Measurements from ENCODE around the gene KRT9. TPM values are rescaled to one million over a fixed set of nuclear protein-coding genes. Genes with fewer than 3 reads are reported as not detected.

The KRT9 gene
- total and polyA plus RNA-seq, 2 donors (not counting 1 experiment from before 2014, with no cell fraction given) = not detected

DNA sequence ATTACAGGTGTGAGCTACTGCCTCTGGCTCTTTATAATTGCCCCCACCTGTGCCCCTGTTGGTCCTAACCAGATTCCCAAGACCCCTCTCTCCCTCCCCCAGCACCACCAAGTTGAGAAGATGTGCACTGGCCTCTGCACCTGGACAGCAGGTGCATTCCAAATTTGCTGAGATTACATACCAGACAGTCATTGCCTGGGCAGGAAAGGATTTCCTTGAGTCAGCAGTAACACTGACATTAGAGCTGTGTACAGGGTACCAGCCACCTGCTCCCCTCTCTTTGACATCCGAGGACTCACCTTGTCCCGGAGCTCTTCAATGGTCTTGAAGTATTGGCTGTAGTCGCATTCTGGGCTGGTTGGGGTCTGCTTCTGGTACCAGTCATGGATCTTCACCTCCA, 53.8 kb downstream of the KRT9 start:
- H3K27me3 ChIP-seq (ENCODE audit: control insufficient read depth, insufficient read depth, low read length) = no peaks in the 10 kb centered on the region
- H3K4me3 ChIP-seq (replicated peaks in 1 of 4; ENCODE audit: control extremely low read depth in 1 of 4, insufficient read depth in 1 of 4, low read depth in 3 of 4, low read length in 4 of 4) = no peak overlapping the region
- no peak for DNase-seq (ENCODE audit: low read depth in 2 of 2)
- H2AFZ ChIP-seq (ENCODE audit: low read length) = no peak overlapping the region
- H3K4me2 ChIP-seq (ENCODE audit: extremely low read depth, insufficient read depth, low read length) = no peak overlapping the region
- no peaks in the 10 kb centered on the region for H3K9me3 ChIP-seq (ENCODE audit: control insufficient read depth, insufficient read depth, low read depth, low read length)
- H3K4me1 ChIP-seq (ENCODE audit: control insufficient read depth, extremely low read depth, insufficient read depth, low read length) = peaks cover 11% of the 10 kb centered on the region
- no peaks in the 10 kb centered on the region for H3K36me3 ChIP-seq (ENCODE audit: control insufficient read depth, insufficient read depth, low read length)
- no peak overlapping the region for H3K27ac ChIP-seq (ENCODE audit: insufficient read depth, low read length)
- H4K20me1 ChIP-seq (ENCODE audit: control insufficient read depth, extremely low read depth, insufficient read depth, low read length) = no peaks in the 10 kb centered on the region
- no peak for TF ChIP-seq EZH2 (IDR thresholded peaks at IDR 0.05; ENCODE audit: low read length, missing control alignments)
- TF ChIP-seq, protein P1, sequence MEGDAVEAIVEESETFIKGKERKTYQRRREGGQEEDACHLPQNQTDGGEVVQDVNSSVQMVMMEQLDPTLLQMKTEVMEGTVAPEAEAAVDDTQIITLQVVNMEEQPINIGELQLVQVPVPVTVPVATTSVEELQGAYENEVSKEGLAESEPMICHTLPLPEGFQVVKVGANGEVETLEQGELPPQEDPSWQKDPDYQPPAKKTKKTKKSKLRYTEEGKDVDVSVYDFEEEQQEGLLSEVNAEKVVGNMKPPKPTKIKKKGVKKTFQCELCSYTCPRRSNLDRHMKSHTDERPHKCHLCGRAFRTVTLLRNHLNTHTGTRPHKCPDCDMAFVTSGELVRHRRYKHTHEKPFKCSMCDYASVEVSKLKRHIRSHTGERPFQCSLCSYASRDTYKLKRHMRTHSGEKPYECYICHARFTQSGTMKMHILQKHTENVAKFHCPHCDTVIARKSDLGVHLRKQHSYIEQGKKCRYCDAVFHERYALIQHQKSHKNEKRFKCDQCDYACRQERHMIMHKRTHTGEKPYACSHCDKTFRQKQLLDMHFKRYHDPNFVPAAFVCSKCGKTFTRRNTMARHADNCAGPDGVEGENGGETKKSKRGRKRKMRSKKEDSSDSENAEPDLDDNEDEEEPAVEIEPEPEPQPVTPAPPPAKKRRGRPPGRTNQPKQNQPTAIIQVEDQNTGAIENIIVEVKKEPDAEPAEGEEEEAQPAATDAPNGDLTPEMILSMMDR (conservative IDR thresholded peaks at IDR 0.05 in 1 of 2, IDR thresholded peaks at IDR 0.05 in 1 of 2; ENCODE audit: low read depth in 1 of 2, low read length in 2 of 2) = no peak
- no peaks in the 10 kb centered on the region for H3K79me2 ChIP-seq (ENCODE audit: control insufficient read depth, insufficient read depth, low read length)
- H3K9ac ChIP-seq (ENCODE audit: insufficient read depth, low read length) = no peak overlapping the region

DNA sequence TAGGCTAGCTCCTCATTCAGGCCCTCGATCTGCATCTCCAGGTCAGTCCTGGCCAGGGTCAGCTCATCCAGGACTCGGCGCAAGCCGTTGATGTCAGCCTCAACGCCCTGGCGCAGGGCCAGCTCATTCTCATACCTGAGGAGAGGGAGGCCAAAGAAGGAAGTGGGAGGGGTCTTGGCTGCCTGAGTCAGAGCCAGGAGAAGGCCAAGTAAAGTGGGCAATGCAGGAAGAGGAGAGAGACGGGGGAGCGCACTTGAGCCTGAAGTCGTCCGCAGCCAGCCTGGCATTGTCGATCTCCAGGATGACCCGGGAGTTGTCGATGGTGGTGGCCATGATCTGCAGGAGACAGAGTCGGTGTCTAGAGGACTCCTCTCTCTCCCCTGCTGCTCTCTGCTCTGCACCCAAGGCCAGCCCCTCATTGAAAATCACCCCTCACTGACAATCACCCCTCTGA, 55.0 kb downstream of the KRT9 start:
- no peaks in the 10 kb centered on the region for H3K36me3 ChIP-seq (ENCODE audit: control insufficient read depth, insufficient read depth, low read length)

DNA sequence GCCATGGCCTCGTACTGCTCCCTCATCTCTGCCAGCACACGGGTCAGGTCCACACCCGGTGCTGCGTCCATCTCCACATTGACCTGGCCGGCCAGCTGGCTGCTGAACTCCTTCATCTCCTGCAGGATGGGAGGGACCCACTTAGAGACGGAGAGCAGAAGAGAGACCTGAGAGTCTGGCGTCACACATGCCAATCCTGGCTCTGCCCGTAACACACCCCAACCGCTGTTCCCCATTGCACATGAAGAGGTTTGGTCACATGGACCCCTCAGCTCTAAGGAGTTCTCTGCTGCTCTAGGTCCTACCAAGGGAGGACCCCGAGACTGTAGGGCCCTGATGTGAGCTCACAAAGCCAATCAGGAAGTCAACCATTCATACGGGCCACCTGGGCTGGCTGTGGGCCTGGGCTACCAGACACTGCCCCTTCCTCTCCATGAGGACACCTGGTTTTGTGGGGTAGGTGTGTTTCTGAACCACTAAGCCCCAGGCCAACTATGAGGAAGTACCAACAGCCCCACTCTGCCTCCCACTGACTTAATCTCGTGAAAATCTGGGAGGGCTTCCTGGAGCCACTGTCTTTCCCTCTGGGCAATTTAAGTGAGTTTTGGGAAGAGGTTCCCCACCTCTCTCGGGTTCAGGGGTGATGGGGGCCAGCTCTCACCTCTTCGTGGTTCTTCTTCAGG, 55.6 kb downstream of the KRT9 start:
- H3K4me2 ChIP-seq (ENCODE audit: extremely low read depth, insufficient read depth, low read length) = no peak overlapping the region
- H3K36me3 ChIP-seq (ENCODE audit: control insufficient read depth, insufficient read depth, low read length) = no peaks in the 10 kb centered on the region

More for the DNA sequence above, 55.0 kb downstream of the KRT9 start:
- Histone ChIP-seq H4K20me1 (ENCODE audit: control insufficient read depth, extremely low read depth, insufficient read depth, low read length) (no peaks in the 10 kb centered on the region), H3K4me2 (ENCODE audit: extremely low read depth, insufficient read depth, low read length) (no peak overlapping the region), H3K9ac (ENCODE audit: insufficient read depth, low read length) (no peak overlapping the region), H3K27me3 (ENCODE audit: control insufficient read depth, insufficient read depth, low read length) (no peaks in the 10 kb centered on the region), H2AFZ (ENCODE audit: low read length) (no peak overlapping the region), H3K79me2 (ENCODE audit: control insufficient read depth, insufficient read depth, low read length) (no peaks in the 10 kb centered on the region), H3K4me1 (ENCODE audit: control insufficient read depth, extremely low read depth, insufficient read depth, low read length) (peaks cover 7% of the 10 kb centered on the region), H3K9me3 (ENCODE audit: control insufficient read depth, insufficient read depth, low read depth, low read length) (no peaks in the 10 kb centered on the region), H3K27ac (ENCODE audit: insufficient read depth, low read length) (no peak overlapping the region), H3K4me3 (replicated peaks in 1 of 4; ENCODE audit: control extremely low read depth in 1 of 4, insufficient read depth in 1 of 4, low read depth in 3 of 4, low read length in 4 of 4) (no peak overlapping the region)
- DNase-seq (ENCODE audit: low read depth in 2 of 2) = no peak
- TF ChIP-seq EZH2 (IDR thresholded peaks at IDR 0.05; ENCODE audit: low read length, missing control alignments) = no peak
- TF ChIP-seq, protein P1 (conservative IDR thresholded peaks at IDR 0.05 in 1 of 2, IDR thresholded peaks at IDR 0.05 in 1 of 2; ENCODE audit: low read depth in 1 of 2, low read length in 2 of 2) = no peak

More for the DNA sequence above, 55.6 kb downstream of the KRT9 start:
- H3K9me3 ChIP-seq (ENCODE audit: control insufficient read depth, insufficient read depth, low read depth, low read length) = no peaks in the 10 kb centered on the region
- no peaks in the 10 kb centered on the region for H3K27me3 ChIP-seq (ENCODE audit: control insufficient read depth, insufficient read depth, low read length)
- DNase-seq (ENCODE audit: low read depth in 2 of 2) = no peak
- H3K79me2 ChIP-seq (ENCODE audit: control insufficient read depth, insufficient read depth, low read length) = no peaks in the 10 kb centered on the region
- H3K4me1 ChIP-seq (ENCODE audit: control insufficient read depth, extremely low read depth, insufficient read depth, low read length) = peaks cover 2% of the 10 kb centered on the region
- no peak overlapping the region for H2AFZ ChIP-seq (ENCODE audit: low read length)
- no peak overlapping the region for H3K27ac ChIP-seq (ENCODE audit: insufficient read depth, low read length)
- no peak overlapping the region for H3K4me3 ChIP-seq (replicated peaks in 1 of 4; ENCODE audit: control extremely low read depth in 1 of 4, insufficient read depth in 1 of 4, low read depth in 3 of 4, low read length in 4 of 4)
- no peaks in the 10 kb centered on the region for H4K20me1 ChIP-seq (ENCODE audit: control insufficient read depth, extremely low read depth, insufficient read depth, low read length)
- H3K9ac ChIP-seq (ENCODE audit: insufficient read depth, low read length) = no peak overlapping the region
- TF ChIP-seq, protein P1 (conservative IDR thresholded peaks at IDR 0.05 in 1 of 2, IDR thresholded peaks at IDR 0.05 in 1 of 2; ENCODE audit: low read depth in 1 of 2, low read length in 2 of 2) = no peak
- no peak for TF ChIP-seq EZH2 (IDR thresholded peaks at IDR 0.05; ENCODE audit: low read length, missing control alignments)

Other genes starting within 250 kb of the KRT9 start
- not detected in 2 replicates for gene KRT33A, start 221.2 kb downstream of the KRT9 start, total RNA-seq
- gene KRT33A, start 221.2 kb downstream of the KRT9 start, polyA plus RNA-seq = not detected in 2 replicates
- gene KRT33B, start 202.2 kb downstream of the KRT9 start, total RNA-seq = not detected in 2 replicates
- not detected in 2 replicates for gene KRT33B, start 202.2 kb downstream of the KRT9 start, polyA plus RNA-seq
- gene KRT34, start 189.8 kb downstream of the KRT9 start, total RNA-seq = under 0.01 TPM in 1 of 2 replicates, not detected in the other
- gene KRT34, start 189.8 kb downstream of the KRT9 start, polyA plus RNA-seq = 0.45 and 1.00 TPM in 2 replicates
- not detected in 2 replicates for gene KRT31, start 174.5 kb downstream of the KRT9 start, total RNA-seq
- not detected in 2 replicates for gene KRT31, start 174.5 kb downstream of the KRT9 start, polyA plus RNA-seq
- gene KRT37, start 147.5 kb downstream of the KRT9 start, total RNA-seq = not detected in 2 replicates
- not detected in 2 replicates for gene KRT37, start 147.5 kb downstream of the KRT9 start, polyA plus RNA-seq
- gene KRT38, start 131.1 kb downstream of the KRT9 start, total RNA-seq = under 0.01 TPM in 1 of 2 replicates, not detected in the other
- 0.02 and 0.07 TPM in 2 replicates for gene KRT38, start 131.1 kb downstream of the KRT9 start, polyA plus RNA-seq
- under 0.01 TPM in 2 replicates for gene KRT32, start 104.7 kb downstream of the KRT9 start, total RNA-seq
- 0.03 and 0.09 TPM in 2 replicates for gene KRT32, start 104.7 kb downstream of the KRT9 start, polyA plus RNA-seq
- gene KRT35, start 90.9 kb downstream of the KRT9 start, total RNA-seq = not detected in 2 replicates
- not detected in 2 replicates for gene KRT35, start 90.9 kb downstream of the KRT9 start, polyA plus RNA-seq
- gene KRT36, start 82.1 kb downstream of the KRT9 start, total RNA-seq = not detected in 2 replicates
- 0.03 TPM in 2 replicates for gene KRT36, start 82.1 kb downstream of the KRT9 start, polyA plus RNA-seq
- not detected in 2 replicates for gene KRT13, start 66.4 kb downstream of the KRT9 start, total RNA-seq
- 0.03 TPM in 1 of 2 replicates, not detected in the other for gene KRT13, start 66.4 kb downstream of the KRT9 start, polyA plus RNA-seq
- gene KRT15, start 53.2 kb downstream of the KRT9 start, total RNA-seq = 0.17 TPM in 1 of 2 replicates, not detected in the other
- 0.47 and 1.8 TPM in 2 replicates for gene KRT15, start 53.2 kb downstream of the KRT9 start, polyA plus RNA-seq
- gene KRT19, start 43.8 kb downstream of the KRT9 start, total RNA-seq = 11.6 and 22.3 TPM in 2 replicates
- 8.1 and 32.6 TPM in 2 replicates for gene KRT19, start 43.8 kb downstream of the KRT9 start, polyA plus RNA-seq
- gene KRT14, start 14.8 kb upstream of the KRT9 start, total RNA-seq = not detected in 2 replicates
- gene KRT14, start 14.8 kb upstream of the KRT9 start, polyA plus RNA-seq = 0.62 and 0.94 TPM in 2 replicates
- gene KRT16, start 40.7 kb upstream of the KRT9 start, total RNA-seq = not detected in 2 replicates
- 0.05 and 0.09 TPM in 2 replicates for gene KRT16, start 40.7 kb upstream of the KRT9 start, polyA plus RNA-seq
- gene KRT17, start 52.5 kb upstream of the KRT9 start, total RNA-seq = 0.26 and 0.50 TPM in 2 replicates
- gene KRT17, start 52.5 kb upstream of the KRT9 start, polyA plus RNA-seq = 0.89 and 0.90 TPM in 2 replicates
- gene EIF1, start 116.8 kb upstream of the KRT9 start, total RNA-seq = 112 and 145 TPM in 2 replicates
- 225 and 256 TPM in 2 replicates for gene EIF1, start 116.8 kb upstream of the KRT9 start, polyA plus RNA-seq
- not detected in 2 replicates for gene GAST, start 140.3 kb upstream of the KRT9 start, total RNA-seq
- gene GAST, start 140.3 kb upstream of the KRT9 start, polyA plus RNA-seq = not detected in 2 replicates
- gene HAP1, start 162.6 kb upstream of the KRT9 start, total RNA-seq = 0.17 and 0.26 TPM in 2 replicates
- 0.01 and 0.02 TPM in 2 replicates for gene HAP1, start 162.6 kb upstream of the KRT9 start, polyA plus RNA-seq
- gene JUP, start 214.7 kb upstream of the KRT9 start, total RNA-seq = 6.4 and 13.2 TPM in 2 replicates
- 3.2 and 12.6 TPM in 2 replicates for gene JUP, start 214.7 kb upstream of the KRT9 start, polyA plus RNA-seq
- 36.8 and 42.1 TPM in 2 replicates for gene P3H4, start 239.9 kb upstream of the KRT9 start, total RNA-seq
- 29.1 and 37.0 TPM in 2 replicates for gene P3H4, start 239.9 kb upstream of the KRT9 start, polyA plus RNA-seq
- gene FKBP10, start 240.9 kb upstream of the KRT9 start, total RNA-seq = 182 and 211 TPM in 2 replicates
- gene FKBP10, start 240.9 kb upstream of the KRT9 start, polyA plus RNA-seq = 242 and 262 TPM in 2 replicates